DMS 273 (cell line): Measurements from ENCODE around the gene DCHS1.

Experiments used
- DNase-seq: peaks from one replicate; lab custom pipeline; 2025; ENCODE audit not compliant: unreplicated experiment; lab: John Stamatoyannopoulos, UW

The DCHS1 gene

GRCh38 chr11:6596239-6596877, 59.3 kb downstream of the DCHS1 start:
- no peak for DNase-seq

GRCh38 chr11:6594142-6594768, 61.4 kb downstream of the DCHS1 start:
- DNase-seq, result no peak

GRCh38 chr11:6588018-6588417, 67.6 kb downstream of the DCHS1 start:
- DNase-seq, result no peak

GRCh38 chr11:6587360-6587953, 68.2 kb downstream of the DCHS1 start:
- no peak for DNase-seq

GRCh38 chr11:6586434-6587359, 68.9 kb downstream of the DCHS1 start:
- peak; percentile 69 for DNase-seq

- DNase-seq, result no peak
Observed at GRCh38 chr11:6584528-6584927, 71.1 kb downstream of the DCHS1 start.

GRCh38 chr11:6583584-6583983, 72.0 kb downstream of the DCHS1 start:
- DNase-seq, result no peak

- no peak for DNase-seq
Observed at GRCh38 chr11:6579681-6580080, 75.9 kb downstream of the DCHS1 start.

- DNase-seq, result no peak
Observed at GRCh38 chr11:6578134-6578533, 77.5 kb downstream of the DCHS1 start.

GRCh38 chr11:6576471-6577373, 78.9 kb downstream of the DCHS1 start:
- DNase-seq, result peak; percentile 74

GRCh38 chr11:6574816-6575715, 80.5 kb downstream of the DCHS1 start:
- DNase-seq, result no peak

GRCh38 chr11:6572215-6572614, 83.4 kb downstream of the DCHS1 start:
- DNase-seq, result no peak

- no peak for DNase-seq
Observed at GRCh38 chr11:6571434-6572008, 84.1 kb downstream of the DCHS1 start.
